ENCODE data around the gene CNDP2. TPM values are rescaled to one million over a fixed set of nuclear protein-coding genes. Genes with fewer than 3 reads are reported as not detected.

Gene CNDP2
- polyA plus RNA-seq, 2 of the 4 experiments (the other 2 are of a cell fraction): 93.7 to 106 TPM

DNA sequence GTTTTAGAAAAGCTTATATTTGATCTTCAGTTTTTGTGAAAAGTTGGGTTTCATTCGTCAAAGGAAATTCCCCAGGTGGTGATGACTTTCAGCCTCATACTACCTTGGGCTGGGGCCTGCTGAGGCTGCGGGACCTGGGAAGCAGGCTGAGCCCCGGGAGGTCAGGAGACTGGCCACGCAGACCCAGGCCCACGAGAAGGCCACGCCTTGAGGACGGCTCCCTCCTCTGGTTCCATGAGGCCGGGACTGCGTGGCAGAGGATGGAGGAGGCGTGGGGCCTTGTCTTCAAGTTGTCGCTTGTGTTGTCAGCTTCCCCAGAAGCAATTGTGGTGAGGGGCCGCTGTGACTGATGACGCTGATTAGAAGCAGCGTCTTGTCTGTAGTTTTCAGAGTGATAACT lies 11.8 kb downstream of the CNDP2 start:
- POLR2A ChIA-PET: no interaction called here

GRCh38 chr18:74508366-74508765 lies 12.2 kb downstream of the CNDP2 start:
- FAIRE-seq (no peak), ATAC-seq (no peak), DNase-seq (ENCODE audit: low read depth in 1 of 2, low spot score in 1 of 2) (no peak)
- POLR2A ChIA-PET: no interaction called here
- no peak overlapping the region for H3K4me2 ChIP-seq
- no peaks in the 10 kb centered on the region for H3K4me1 ChIP-seq
- CTCF ChIA-PET: no interaction called here
- no peaks in the 10 kb centered on the region for H3K9me3 ChIP-seq
- 91% methylated on average over 9 of the region's 9 CpGs for WGBS (ENCODE audit: missing lambda C conversion rate)
- H3K4me3 ChIP-seq: no peak overlapping the region
- TF ChIP-seq, protein P1, sequence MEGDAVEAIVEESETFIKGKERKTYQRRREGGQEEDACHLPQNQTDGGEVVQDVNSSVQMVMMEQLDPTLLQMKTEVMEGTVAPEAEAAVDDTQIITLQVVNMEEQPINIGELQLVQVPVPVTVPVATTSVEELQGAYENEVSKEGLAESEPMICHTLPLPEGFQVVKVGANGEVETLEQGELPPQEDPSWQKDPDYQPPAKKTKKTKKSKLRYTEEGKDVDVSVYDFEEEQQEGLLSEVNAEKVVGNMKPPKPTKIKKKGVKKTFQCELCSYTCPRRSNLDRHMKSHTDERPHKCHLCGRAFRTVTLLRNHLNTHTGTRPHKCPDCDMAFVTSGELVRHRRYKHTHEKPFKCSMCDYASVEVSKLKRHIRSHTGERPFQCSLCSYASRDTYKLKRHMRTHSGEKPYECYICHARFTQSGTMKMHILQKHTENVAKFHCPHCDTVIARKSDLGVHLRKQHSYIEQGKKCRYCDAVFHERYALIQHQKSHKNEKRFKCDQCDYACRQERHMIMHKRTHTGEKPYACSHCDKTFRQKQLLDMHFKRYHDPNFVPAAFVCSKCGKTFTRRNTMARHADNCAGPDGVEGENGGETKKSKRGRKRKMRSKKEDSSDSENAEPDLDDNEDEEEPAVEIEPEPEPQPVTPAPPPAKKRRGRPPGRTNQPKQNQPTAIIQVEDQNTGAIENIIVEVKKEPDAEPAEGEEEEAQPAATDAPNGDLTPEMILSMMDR (IDR thresholded peaks at IDR 0.05): no peak
- TF ChIP-seq NPAS2 (CRISPR knock-in tag; IDR thresholded peaks at IDR 0.05; ENCODE audit: borderline replicate concordance): no peak
- no peak for TF ChIP-seq CHD2 (IDR thresholded peaks at IDR 0.05; ENCODE audit: low read length, partially characterized antibody)
- no peak for TF ChIP-seq ESRRA (IDR thresholded peaks at IDR 0.05; ENCODE audit: borderline replicate concordance, low read length)
- no peak for TF ChIP-seq JUNB (IDR thresholded peaks at IDR 0.05)
- no peak for TF ChIP-seq POLR2A (IDR thresholded peaks at IDR 0.05; ENCODE audit: low read length)
- TF ChIP-seq KDM5A (IDR thresholded peaks at IDR 0.05): no peak
- no peak for TF ChIP-seq FOSB (CRISPR knock-in tag; IDR thresholded peaks at IDR 0.05)
- no peak for TF ChIP-seq ZFP36 (IDR thresholded peaks at IDR 0.05; ENCODE audit: borderline replicate concordance, partially characterized antibody)
- no peak for TF ChIP-seq BCL3 (IDR thresholded peaks at IDR 0.05)
- no peak for TF ChIP-seq TFCP2L1 (CRISPR knock-in tag; IDR thresholded peaks at IDR 0.05)
- TF ChIP-seq HDAC2 (IDR thresholded peaks at IDR 0.05): no peak
- no peak for TF ChIP-seq NFE2L2 (conservative IDR thresholded peaks at IDR 0.05; ENCODE audit: low read length)
- TF ChIP-seq KDM1A (IDR thresholded peaks at IDR 0.05; ENCODE audit: low read depth): no peak
- no peak for TF ChIP-seq FOSL2 (IDR thresholded peaks at IDR 0.05)
- no peak for TF ChIP-seq FOSL2 (CRISPR knock-in tag; IDR thresholded peaks at IDR 0.05)
- no peak for TF ChIP-seq HMGXB4 (CRISPR knock-in tag; IDR thresholded peaks at IDR 0.05; ENCODE audit: borderline replicate concordance)
- TF ChIP-seq MYC (IDR thresholded peaks at IDR 0.05; ENCODE audit: borderline replicate concordance, low read length): no peak
- no peak for TF ChIP-seq HOXB13 (CRISPR knock-in tag; IDR thresholded peaks at IDR 0.05; ENCODE audit: low read depth)
- no peak for TF ChIP-seq RCOR1 (IDR thresholded peaks at IDR 0.05; ENCODE audit: low read depth, low read length)
- TF ChIP-seq, protein P2, sequence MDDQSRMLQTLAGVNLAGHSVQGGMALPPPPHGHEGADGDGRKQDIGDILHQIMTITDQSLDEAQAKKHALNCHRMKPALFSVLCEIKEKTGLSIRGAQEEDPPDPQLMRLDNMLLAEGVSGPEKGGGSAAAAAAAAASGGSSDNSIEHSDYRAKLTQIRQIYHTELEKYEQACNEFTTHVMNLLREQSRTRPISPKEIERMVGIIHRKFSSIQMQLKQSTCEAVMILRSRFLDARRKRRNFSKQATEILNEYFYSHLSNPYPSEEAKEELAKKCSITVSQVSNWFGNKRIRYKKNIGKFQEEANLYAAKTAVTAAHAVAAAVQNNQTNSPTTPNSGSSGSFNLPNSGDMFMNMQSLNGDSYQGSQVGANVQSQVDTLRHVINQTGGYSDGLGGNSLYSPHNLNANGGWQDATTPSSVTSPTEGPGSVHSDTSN (IDR thresholded peaks at IDR 0.05): no peak
- H3K27ac ChIP-seq: no peak overlapping the region

More for the DNA sequence above, 11.8 kb downstream of the CNDP2 start:
- CTCF ChIA-PET: no interaction called here
- Histone ChIP-seq H3K4me1 (no peaks in the 10 kb centered on the region), H3K4me2 (no peak overlapping the region), H3K4me3 (no peak overlapping the region), H3K9me3 (no peaks in the 10 kb centered on the region), H3K27ac (no peak overlapping the region)
- FAIRE-seq: no peak
- TF ChIP-seq HES2 (IDR thresholded peaks at IDR 0.05): no peak
- ATAC-seq: no peak
- WGBS (ENCODE audit: missing lambda C conversion rate): 96% methylated on average over 14 of the region's 14 CpGs
- no peak for DNase-seq (ENCODE audit: low read depth in 1 of 2, low spot score in 1 of 2)

All from A549 (cell line).